ENCODE data around the gene ANHX. TPM values are rescaled to one million over a fixed set of nuclear protein-coding genes. Genes with fewer than 3 reads are reported as not detected.

Gene ANHX
- total and polyA plus RNA-seq, 2 of the 13 experiments (the other 11 are each of a cell fraction or from before 2014, with no cell fraction given), result not detected

DNA sequence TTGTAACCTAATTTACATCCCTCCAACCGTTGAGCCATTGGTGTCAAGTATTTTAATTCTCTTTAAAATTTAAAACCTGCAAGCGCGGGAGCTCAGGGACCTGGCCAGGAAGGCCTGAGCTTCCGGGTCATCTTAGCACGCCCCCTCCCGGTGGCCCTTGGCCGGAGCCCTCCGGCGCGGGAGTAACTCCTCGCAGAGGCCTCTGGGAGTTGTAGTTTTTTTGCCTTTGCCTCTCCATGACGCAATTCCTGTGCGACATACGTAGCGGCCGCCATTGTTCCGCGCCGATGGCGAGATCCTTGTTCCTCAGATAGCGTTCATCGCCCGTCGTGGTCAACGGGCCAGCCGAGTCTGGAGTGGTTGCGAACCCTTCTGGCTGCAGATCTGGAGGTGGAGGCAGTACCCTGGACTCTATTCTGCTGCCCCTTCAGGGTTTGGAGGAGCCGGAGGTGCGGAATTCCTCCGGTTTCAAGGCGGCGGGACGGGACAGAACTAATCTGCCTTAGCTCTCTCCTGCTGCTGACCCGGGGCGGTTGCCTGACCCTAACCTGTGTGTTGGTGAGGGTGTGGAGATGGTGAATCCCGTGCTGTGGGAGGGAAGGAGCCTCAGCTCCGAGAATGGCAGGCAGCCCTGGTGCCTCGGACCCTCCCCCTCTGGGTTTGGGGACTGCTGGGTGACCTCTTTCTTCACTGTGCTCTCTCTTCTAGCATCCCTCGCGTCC lies 54.3 kb downstream of the ANHX start, which contains the start of gene ZNF268 (continued):
- TF ChIP-seq ZNF703 (CRISPR knock-in tag; IDR thresholded peaks at IDR 0.05; ENCODE audit: borderline replicate concordance), result no peak
- TF ChIP-seq TEAD3 (CRISPR knock-in tag; optimal IDR thresholded peaks at IDR 0.05; ENCODE audit: borderline replicate concordance), result peak; percentile 47
- peak; percentile 98 for TF ChIP-seq HCFC1 (IDR thresholded peaks at IDR 0.05; ENCODE audit: low read depth, low read length)
- TF ChIP-seq, protein P1, sequence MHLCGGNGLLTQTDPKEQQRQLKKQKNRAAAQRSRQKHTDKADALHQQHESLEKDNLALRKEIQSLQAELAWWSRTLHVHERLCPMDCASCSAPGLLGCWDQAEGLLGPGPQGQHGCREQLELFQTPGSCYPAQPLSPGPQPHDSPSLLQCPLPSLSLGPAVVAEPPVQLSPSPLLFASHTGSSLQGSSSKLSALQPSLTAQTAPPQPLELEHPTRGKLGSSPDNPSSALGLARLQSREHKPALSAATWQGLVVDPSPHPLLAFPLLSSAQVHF (CRISPR knock-in tag; IDR thresholded peaks at IDR 0.05), result no peak
- peak; percentile 61; the same call in 1 of the 2 replicates for TF ChIP-seq ESRRA (CRISPR knock-in tag; IDR thresholded peaks at IDR 0.05; ENCODE audit: low read depth)
- TF ChIP-seq HMGA1 (CRISPR knock-in tag; conservative IDR thresholded peaks at IDR 0.05), result no peak
- peak; percentile 47; the same call in 1 of the 2 replicates for TF ChIP-seq KAT7 (CRISPR knock-in tag; IDR thresholded peaks at IDR 0.05; ENCODE audit: borderline replicate concordance)
- no peak for TF ChIP-seq FLYWCH1 (CRISPR knock-in tag; IDR thresholded peaks at IDR 0.05)
- peak; percentile 70; the same call in 1 of the 2 replicates for TF ChIP-seq ZFP82 (CRISPR knock-in tag; IDR thresholded peaks at IDR 0.05; ENCODE audit: borderline replicate concordance)
- TF ChIP-seq PCBP1 (IDR thresholded peaks at IDR 0.05; ENCODE audit: borderline replicate concordance, low read depth, low read length), result 0 out of 2 replicates have a peak, but pooled peaks have one; percentile 59
- no peak for TF ChIP-seq SAFB2 (CRISPR knock-in tag; IDR thresholded peaks at IDR 0.05; ENCODE audit: borderline replicate concordance, low read depth)
- no peak for TF ChIP-seq NPAS2 (CRISPR knock-in tag; IDR thresholded peaks at IDR 0.05; ENCODE audit: borderline replicate concordance)
- TF ChIP-seq, protein P2, sequence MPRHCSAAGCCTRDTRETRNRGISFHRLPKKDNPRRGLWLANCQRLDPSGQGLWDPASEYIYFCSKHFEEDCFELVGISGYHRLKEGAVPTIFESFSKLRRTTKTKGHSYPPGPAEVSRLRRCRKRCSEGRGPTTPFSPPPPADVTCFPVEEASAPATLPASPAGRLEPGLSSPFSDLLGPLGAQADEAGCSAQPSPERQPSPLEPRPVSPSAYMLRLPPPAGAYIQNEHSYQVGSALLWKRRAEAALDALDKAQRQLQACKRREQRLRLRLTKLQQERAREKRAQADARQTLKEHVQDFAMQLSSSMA (CRISPR knock-in tag; IDR thresholded peaks at IDR 0.05), result 0 out of 2 replicates have a peak, but pooled peaks have one; percentile 34
- TF ChIP-seq ZNF550 (CRISPR knock-in tag; IDR thresholded peaks at IDR 0.05; ENCODE audit: borderline replicate concordance), result 0 out of 2 replicates have a peak, but pooled peaks have one; percentile 11
- peak; percentile 48; the same call in 1 of the 2 replicates for TF ChIP-seq NR2F6 (IDR thresholded peaks at IDR 0.05)
- peak; percentile 42; the same call in 1 of the 2 replicates for TF ChIP-seq NR2F6 (CRISPR knock-in tag; IDR thresholded peaks at IDR 0.05)
- 0 out of 2 replicates have a peak, but pooled peaks have one; percentile 17 for TF ChIP-seq ZNF225 (CRISPR knock-in tag; IDR thresholded peaks at IDR 0.05)
- TF ChIP-seq ZSCAN31 (CRISPR knock-in tag; IDR thresholded peaks at IDR 0.05; ENCODE audit: low read depth), result peak; percentile 80; the same call in 1 of the 2 replicates
- TF ChIP-seq NKX3-1 (CRISPR knock-in tag; IDR thresholded peaks at IDR 0.05), result no peak
- TF ChIP-seq TCF7L2 (IDR thresholded peaks at IDR 0.05; ENCODE audit: low read depth, low read length), result no peak
- no peak; the same call in 1 of the 2 replicates for TF ChIP-seq FOXO1 (CRISPR knock-in tag; IDR thresholded peaks at IDR 0.05)
- no peak for TF ChIP-seq SMYD3 (CRISPR knock-in tag; IDR thresholded peaks at IDR 0.05)
- peak; percentile 75 for TF ChIP-seq RAD21 (CRISPR knock-in tag; IDR thresholded peaks at IDR 0.05)
- TF ChIP-seq ZNF891 (CRISPR knock-in tag; IDR thresholded peaks at IDR 0.05), result peak; percentile 86
- TF ChIP-seq ZNF468 (CRISPR knock-in tag; IDR thresholded peaks at IDR 0.05), result no peak
- TF ChIP-seq KLF9 (CRISPR knock-in tag; IDR thresholded peaks at IDR 0.05; ENCODE audit: low read depth), result no peak
- TF ChIP-seq, protein P3, sequence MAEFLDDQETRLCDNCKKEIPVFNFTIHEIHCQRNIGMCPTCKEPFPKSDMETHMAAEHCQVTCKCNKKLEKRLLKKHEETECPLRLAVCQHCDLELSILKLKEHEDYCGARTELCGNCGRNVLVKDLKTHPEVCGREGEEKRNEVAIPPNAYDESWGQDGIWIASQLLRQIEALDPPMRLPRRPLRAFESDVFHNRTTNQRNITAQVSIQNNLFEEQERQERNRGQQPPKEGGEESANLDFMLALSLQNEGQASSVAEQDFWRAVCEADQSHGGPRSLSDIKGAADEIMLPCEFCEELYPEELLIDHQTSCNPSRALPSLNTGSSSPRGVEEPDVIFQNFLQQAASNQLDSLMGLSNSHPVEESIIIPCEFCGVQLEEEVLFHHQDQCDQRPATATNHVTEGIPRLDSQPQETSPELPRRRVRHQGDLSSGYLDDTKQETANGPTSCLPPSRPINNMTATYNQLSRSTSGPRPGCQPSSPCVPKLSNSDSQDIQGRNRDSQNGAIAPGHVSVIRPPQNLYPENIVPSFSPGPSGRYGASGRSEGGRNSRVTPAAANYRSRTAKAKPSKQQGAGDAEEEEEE (CRISPR knock-in tag; IDR thresholded peaks at IDR 0.05; ENCODE audit: borderline replicate concordance), result no peak
- peak; percentile 69 for TF ChIP-seq RBFOX2 (IDR thresholded peaks at IDR 0.05; ENCODE audit: low read depth, low read length)
- TF ChIP-seq ZNF709 (CRISPR knock-in tag; IDR thresholded peaks at IDR 0.05), result 0 out of 2 replicates have a peak, but pooled peaks have one; percentile 14
- TF ChIP-seq ZNF563 (CRISPR knock-in tag; IDR thresholded peaks at IDR 0.05), result peak; percentile 39; the same call in 1 of the 2 replicates
